Hepatocyte (in vitro differentiated cells): ENCODE results near the gene PCDHAC2. TPM values are rescaled to one million over a fixed set of nuclear protein-coding genes. Genes with fewer than 3 reads are reported as not detected.

Experiments used
- DNase-seq: peaks from one replicate; pipeline ENCODE4 v3.0.0-alpha.2; 2016; ENCODE audit warnings: low spot score
- H2AFZ ChIP-seq: fragments of 200-600 bp; sonication (generic); 2 replicates; pipeline ENCODE4 v1.6.0; 2016; ENCODE audit warnings: antibody characterized with exemption, mild to moderate bottlenecking
- H3K27ac ChIP-seq: fragments of 200-600 bp; sonication (generic); 2 replicates; pipeline ENCODE4 v1.5.1; 2016; ENCODE audit warnings: mild to moderate bottlenecking
- H3K27me3 ChIP-seq: fragments of 200-600 bp; sonication (generic); 2 replicates; pipeline ENCODE4 v1.6.1; 2016
- H3K36me3 ChIP-seq: fragments of 200-600 bp; sonication (generic); replicated peaks from 2 replicates; pipeline ENCODE4 v1.5.1; 2016; ENCODE audit warnings: low read depth; ENCODE audit not compliant: insufficient read depth
- H3K4me1 ChIP-seq: fragments of 200-600 bp; sonication (generic); 2 replicates; pipeline ENCODE4 v1.5.1; 2016; ENCODE audit warnings: mild to moderate bottlenecking, moderate library complexity; ENCODE audit not compliant: insufficient read depth
- H3K4me2 ChIP-seq: fragments of 200-600 bp; sonication (generic); 2 replicates; pipeline ENCODE4 v1.6.0; 2016
- H3K4me3 ChIP-seq: fragments of 200-600 bp; sonication (generic); 2 replicates; pipeline ENCODE4 v1.5.1; 2016; ENCODE audit warnings: mild to moderate bottlenecking
- H3K79me2 ChIP-seq: fragments of 200-600 bp; sonication (generic); 2 replicates; pipeline ENCODE4 v1.6.0; 2017; ENCODE audit warnings: mild to moderate bottlenecking
- H3K9me2 ChIP-seq: fragments of 200-600 bp; sonication (generic); replicated peaks from 2 replicates; pipeline ENCODE4 v1.6.0; 2017; ENCODE audit warnings: mild to moderate bottlenecking; ENCODE audit not compliant: insufficient read depth
- H3K9me3 ChIP-seq: fragments of 200-600 bp; sonication (generic); 2 replicates; pipeline ENCODE4 v1.5.1; 2016; ENCODE audit warnings: low read depth, mild to moderate bottlenecking
- H4K20me1 ChIP-seq: fragments of 200-600 bp; sonication (generic); 2 replicates; pipeline ENCODE4 v1.6.0; 2016; ENCODE audit warnings: mild to moderate bottlenecking; ENCODE audit not compliant: insufficient read depth, poor library complexity, severe bottlenecking
- CTCF ChIP-seq: fragments of 200-600 bp; sonication (generic); IDR thresholded peaks from 2 replicates; pipeline ENCODE4 v1.5.1; 2016; ENCODE audit warnings: antibody characterized with exemption, mild to moderate bottlenecking; ENCODE audit not compliant: poor library complexity
- EZH2 ChIP-seq: fragments of 200-600 bp; sonication (generic); IDR thresholded peaks from 2 replicates; pipeline ENCODE4 v1.6.1; 2016; ENCODE audit warnings: antibody characterized with exemption, mild to moderate bottlenecking, borderline replicate concordance
- EZH2phosphoT487 ChIP-seq: fragments of 200-600 bp; sonication (generic); IDR thresholded peaks from one replicate; pipeline ENCODE4 v1.6.1; 2018; ENCODE audit warnings: antibody characterized with exemption, mild to moderate bottlenecking, low read depth, moderate library complexity; ENCODE audit not compliant: unreplicated experiment, severe bottlenecking
- WGBS: methylation state at CpG from one replicate; pipeline ENCODE4 v1.1.6; 2016; ENCODE audit warnings: low lambda C conversion rate; ENCODE audit errors: missing lambda C conversion rate; 5-methylcytosine and 5-hydroxymethylcytosine counted together
- polyA plus RNA-seq: library from polyadenylated mRNA; unstranded; fragments of >200 nt; fragmentation: Nextera tagmentation; extraction: Ambion mirVana; gene quantifications from 2 replicates; pipeline ENCODE4 v1.2.1, GENCODE V29; 2016
- small RNA-seq: library from RNA; depleted of rRNA; stranded (forward); fragments of <200 nt; gene quantifications from one replicate; pipeline ENCODE3, GENCODE V24; 2014
- total RNA-seq: library from RNA; depleted of rRNA; stranded (reverse); fragments of >200 nt; gene quantifications from 2 replicates; pipeline ENCODE4 v1.2.3, GENCODE V29; 2014

The PCDHAC2 gene
- total and polyA plus RNA-seq, 2 experiments from 2014 or later: 6.4 to 11.3 TPM

GRCh38 chr5:141010047-141010793 lies 43.9 kb downstream of the PCDHAC2 start:
- 75% methylated on average over 12 of the region's 12 CpGs for WGBS
- TF ChIP-seq EZH2phosphoT487 (no peak), CTCF (no peak), EZH2 (no peak)
- Histone ChIP-seq H3K36me3 (no peaks in the 10 kb centered on the region), H2AFZ (no peak overlapping the region), H3K4me1 (no peaks in the 10 kb centered on the region), H3K9me2 (no peaks in the 10 kb centered on the region), H4K20me1 (no peaks in the 10 kb centered on the region), H3K79me2 (no peaks in the 10 kb centered on the region), H3K9me3 (no peaks in the 10 kb centered on the region), H3K4me2 (no peak overlapping the region), H3K4me3 (no peak overlapping the region), H3K27ac (no peak overlapping the region), H3K27me3 (no peaks in the 10 kb centered on the region)
- no peak for DNase-seq

DNA sequence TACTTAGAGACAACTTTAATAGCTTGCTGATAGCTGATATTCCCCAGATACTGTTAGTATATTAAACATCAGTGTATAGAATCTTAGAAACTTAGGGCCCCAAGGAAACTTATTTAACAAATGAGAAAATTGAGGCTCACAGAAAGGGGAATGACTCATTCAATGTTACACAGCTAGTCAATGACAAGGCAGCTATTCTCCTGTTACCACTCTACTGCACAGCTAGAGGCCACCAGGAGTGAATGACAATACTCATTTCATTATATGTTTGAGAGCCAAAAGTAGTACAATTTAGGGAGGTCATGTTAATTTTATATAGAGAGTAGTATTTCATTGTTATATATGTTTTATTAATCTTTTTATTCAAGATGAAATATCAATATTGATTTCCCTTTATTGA lies 51.7 kb downstream of the PCDHAC2 start:
- H3K27me3 ChIP-seq: no peaks in the 10 kb centered on the region
- H3K4me2 ChIP-seq: no peak overlapping the region
- H3K79me2 ChIP-seq: no peaks in the 10 kb centered on the region
- H3K4me3 ChIP-seq: no peak overlapping the region
- no peaks in the 10 kb centered on the region for H3K9me3 ChIP-seq
- H3K36me3 ChIP-seq: no peaks in the 10 kb centered on the region
- DNase-seq: no peak
- TF ChIP-seq EZH2: no peak
- TF ChIP-seq CTCF: no peak
- TF ChIP-seq EZH2phosphoT487: no peak
- no peaks in the 10 kb centered on the region for H4K20me1 ChIP-seq
- H2AFZ ChIP-seq: no peak overlapping the region
- H3K4me1 ChIP-seq: no peaks in the 10 kb centered on the region
- H3K9me2 ChIP-seq: no peaks in the 10 kb centered on the region
- no peak overlapping the region for H3K27ac ChIP-seq

Small RNA genes within 50 kb of the gene (small RNA-seq; reads per million reads assigned to genes)
- gene AC010223.1: not detected

Other genes with a start within 250 kb of the PCDHAC2 start
- 0.04 TPM in 1 of 2 replicates, not detected in the other for gene PCDHA1, start 180.3 kb upstream of the PCDHAC2 start, total RNA-seq
- gene PCDHA1, start 180.3 kb upstream of the PCDHAC2 start, polyA plus RNA-seq: not detected in 2 replicates
- 2.3 and 3.9 TPM in 2 replicates for gene PCDHA2, start 171.6 kb upstream of the PCDHAC2 start, total RNA-seq
- gene PCDHA2, start 171.6 kb upstream of the PCDHAC2 start, polyA plus RNA-seq: 2.0 and 2.6 TPM in 2 replicates
- gene PCDHA3, start 165.4 kb upstream of the PCDHAC2 start, total RNA-seq: 0.84 and 1.1 TPM in 2 replicates
- gene PCDHA3, start 165.4 kb upstream of the PCDHAC2 start, polyA plus RNA-seq: 0.12 and 0.49 TPM in 2 replicates
- 25.2 and 30.0 TPM in 2 replicates for gene PCDHA4, start 159.4 kb upstream of the PCDHAC2 start, total RNA-seq
- gene PCDHA4, start 159.4 kb upstream of the PCDHAC2 start, polyA plus RNA-seq: 9.1 and 12.3 TPM in 2 replicates
- gene PCDHA5, start 144.9 kb upstream of the PCDHAC2 start, total RNA-seq: 2.2 and 2.5 TPM in 2 replicates
- gene PCDHA5, start 144.9 kb upstream of the PCDHAC2 start, polyA plus RNA-seq: 0.15 and 0.45 TPM in 2 replicates
- gene PCDHA6, start 138.5 kb upstream of the PCDHAC2 start, total RNA-seq: 3.2 and 3.4 TPM in 2 replicates
- gene PCDHA6, start 138.5 kb upstream of the PCDHAC2 start, polyA plus RNA-seq: 0.27 and 0.38 TPM in 2 replicates
- 1.7 and 3.3 TPM in 2 replicates for gene PCDHA7, start 132.2 kb upstream of the PCDHAC2 start, total RNA-seq
- 0.11 and 0.95 TPM in 2 replicates for gene PCDHA7, start 132.2 kb upstream of the PCDHAC2 start, polyA plus RNA-seq
- 1.6 and 1.9 TPM in 2 replicates for gene PCDHA8, start 125.3 kb upstream of the PCDHAC2 start, total RNA-seq
- 0.13 and 0.44 TPM in 2 replicates for gene PCDHA8, start 125.3 kb upstream of the PCDHAC2 start, polyA plus RNA-seq
- 1.5 and 2.5 TPM in 2 replicates for gene PCDHA9, start 118.1 kb upstream of the PCDHAC2 start, total RNA-seq
- 0.57 and 0.90 TPM in 2 replicates for gene PCDHA9, start 118.1 kb upstream of the PCDHAC2 start, polyA plus RNA-seq
- gene PCDHA10, start 110.6 kb upstream of the PCDHAC2 start, total RNA-seq: 9.7 and 13.8 TPM in 2 replicates
- gene PCDHA10, start 110.6 kb upstream of the PCDHAC2 start, polyA plus RNA-seq: 7.4 and 7.7 TPM in 2 replicates
- gene PCDHA11, start 97.5 kb upstream of the PCDHAC2 start, total RNA-seq: 1.8 and 4.5 TPM in 2 replicates
- gene PCDHA11, start 97.5 kb upstream of the PCDHAC2 start, polyA plus RNA-seq: 2.5 TPM in 2 replicates
- gene PCDHA12, start 91.2 kb upstream of the PCDHAC2 start, total RNA-seq: 18.7 TPM in 2 replicates
- 7.2 and 7.8 TPM in 2 replicates for gene PCDHA12, start 91.2 kb upstream of the PCDHAC2 start, polyA plus RNA-seq
- 4.1 and 4.3 TPM in 2 replicates for gene PCDHA13, start 84.4 kb upstream of the PCDHAC2 start, total RNA-seq
- gene PCDHA13, start 84.4 kb upstream of the PCDHAC2 start, polyA plus RNA-seq: 0.27 and 1.2 TPM in 2 replicates
- 6.3 and 7.0 TPM in 2 replicates for gene PCDHAC1, start 40.2 kb upstream of the PCDHAC2 start, total RNA-seq
- 0.41 and 1.3 TPM in 2 replicates for gene PCDHAC1, start 40.2 kb upstream of the PCDHAC2 start, polyA plus RNA-seq
- gene PCDHB1, start 84.9 kb downstream of the PCDHAC2 start, total RNA-seq: 0.16 and 0.17 TPM in 2 replicates
- not detected in 2 replicates for gene PCDHB1, start 84.9 kb downstream of the PCDHAC2 start, polyA plus RNA-seq
- gene PCDHB2, start 128.1 kb downstream of the PCDHAC2 start, total RNA-seq: 23.0 and 27.7 TPM in 2 replicates
- gene PCDHB2, start 128.1 kb downstream of the PCDHAC2 start, polyA plus RNA-seq: 27.3 and 29.4 TPM in 2 replicates
- 3.8 and 4.1 TPM in 2 replicates for gene PCDHB3, start 134.0 kb downstream of the PCDHAC2 start, total RNA-seq
- gene PCDHB3, start 134.0 kb downstream of the PCDHAC2 start, polyA plus RNA-seq: 0.76 and 1.5 TPM in 2 replicates
- gene PCDHB4, start 155.3 kb downstream of the PCDHAC2 start, total RNA-seq: 1.9 and 2.5 TPM in 2 replicates
- gene PCDHB4, start 155.3 kb downstream of the PCDHAC2 start, polyA plus RNA-seq: 0.29 and 0.94 TPM in 2 replicates
- gene PCDHB5, start 168.7 kb downstream of the PCDHAC2 start, total RNA-seq: 7.0 TPM in 2 replicates
- gene PCDHB5, start 168.7 kb downstream of the PCDHAC2 start, polyA plus RNA-seq: 6.2 and 6.4 TPM in 2 replicates
- gene PCDHB6, start 183.6 kb downstream of the PCDHAC2 start, total RNA-seq: 0.56 and 1.1 TPM in 2 replicates
- not detected in 2 replicates for gene PCDHB6, start 183.6 kb downstream of the PCDHAC2 start, polyA plus RNA-seq
- gene PCDHB7, start 206.2 kb downstream of the PCDHAC2 start, total RNA-seq: 0.48 and 0.53 TPM in 2 replicates
- gene PCDHB7, start 206.2 kb downstream of the PCDHAC2 start, polyA plus RNA-seq: 0.51 and 0.56 TPM in 2 replicates
- gene PCDHB8, start 211.3 kb downstream of the PCDHAC2 start, total RNA-seq: 0.24 and 0.63 TPM in 2 replicates
- gene PCDHB8, start 211.3 kb downstream of the PCDHAC2 start, polyA plus RNA-seq: 0.17 and 0.75 TPM in 2 replicates
- gene PCDHB16, start 215.9 kb downstream of the PCDHAC2 start, total RNA-seq: 2.2 and 3.4 TPM in 2 replicates
- 3.3 and 4.0 TPM in 2 replicates for gene PCDHB16, start 215.9 kb downstream of the PCDHAC2 start, polyA plus RNA-seq
- 1.2 and 2.3 TPM in 2 replicates for gene PCDHB9, start 220.7 kb downstream of the PCDHAC2 start, total RNA-seq
- gene PCDHB9, start 220.7 kb downstream of the PCDHAC2 start, polyA plus RNA-seq: 0.33 and 1.0 TPM in 2 replicates
- 2.4 and 3.1 TPM in 2 replicates for gene PCDHB10, start 225.9 kb downstream of the PCDHAC2 start, total RNA-seq
- 2.7 and 2.8 TPM in 2 replicates for gene PCDHB10, start 225.9 kb downstream of the PCDHAC2 start, polyA plus RNA-seq
- 0.92 and 2.1 TPM in 2 replicates for gene PCDHB11, start 233.2 kb downstream of the PCDHAC2 start, total RNA-seq
- 1.2 and 1.8 TPM in 2 replicates for gene PCDHB11, start 233.2 kb downstream of the PCDHAC2 start, polyA plus RNA-seq
- 1.1 and 1.4 TPM in 2 replicates for gene PCDHB12, start 242.2 kb downstream of the PCDHAC2 start, total RNA-seq
- 0.86 and 0.97 TPM in 2 replicates for gene PCDHB12, start 242.2 kb downstream of the PCDHAC2 start, polyA plus RNA-seq
- 1.9 and 2.0 TPM in 2 replicates for gene PCDHB13, start 247.4 kb downstream of the PCDHAC2 start, total RNA-seq
- gene PCDHB13, start 247.4 kb downstream of the PCDHAC2 start, polyA plus RNA-seq: 0.50 and 1.1 TPM in 2 replicates